Sigmoid colon (tissue), 7 donors: Measurements from ENCODE around the gene SPINK8. TPM values are rescaled to one million over a fixed set of nuclear protein-coding genes. Genes with fewer than 3 reads are reported as not detected.

Source experiments
- DNase-seq: peaks from one replicate; pipeline ENCODE4 v3.0.0-alpha.2; 2019
- H3K27ac ChIP-seq, 4 donors: fragments of 200-600 bp; sonication (generic); one replicate each; pipeline ENCODE4 v1.5.1; 2016 to 2019; ENCODE audit warnings: mild to moderate bottlenecking in 1 of 4
- H3K27me3 ChIP-seq, 3 donors: fragments of 200-600 bp; sonication (generic); one replicate each; pipeline ENCODE4 v1.5.1; 2019; ENCODE audit warnings: mild to moderate bottlenecking in 1 of 3
- H3K36me3 ChIP-seq, 4 donors: fragments of 200-600 bp; sonication (generic); one replicate each; pipeline ENCODE4 v1.5.1; 2016 to 2019
- H3K4me1 ChIP-seq, 4 donors: fragments of 200-600 bp; sonication (generic); one replicate each; pipeline ENCODE4 v1.5.1; 2017 to 2019
- H3K4me3 ChIP-seq, 4 donors: fragments of 200-600 bp; sonication (generic); one replicate each; pipeline ENCODE4 v1.5.1; 2017 to 2019; ENCODE audit warnings: mild to moderate bottlenecking in 2 of 4, moderate library complexity in 1 of 4
- H3K9me3 ChIP-seq, 4 donors: fragments of 200-600 bp in 3 of 4; sonication (generic) in 3 of 4; one replicate each; pipeline versions ENCODE4 v1.5.1 to v1.6.1; 2013 to 2019
- CTCF ChIP-seq, 4 experiments: fragments of 450-650 bp in 3 of 4; fragments of 200-600 bp in 1 of 4; IDR thresholded peaks; one replicate each; pipeline ENCODE4 v1.5.1; 2016 to 2019; ENCODE audit warnings: antibody characterized with exemption in 4 of 4, mild to moderate bottlenecking in 3 of 4, moderate library complexity in 2 of 4
- EP300 ChIP-seq, 4 donors: sonication (generic); formaldehyde crosslinking; IDR thresholded peaks; one replicate each; pipeline ENCODE4 v1.6.1; 2017; ENCODE audit warnings: antibody characterized with exemption in 4 of 4
- POLR2A ChIP-seq, 2 donors: fragments of 450-650 bp; IDR thresholded peaks; one replicate each; pipeline ENCODE4 v1.6.1; 2016; ENCODE audit warnings: antibody characterized with exemption in 2 of 2, mild to moderate bottlenecking in 2 of 2, moderate library complexity in 2 of 2
- POLR2AphosphoS5 ChIP-seq, 4 donors: sonication (generic); formaldehyde crosslinking; IDR thresholded peaks; one replicate each; pipeline ENCODE4 v1.6.1; 2017; ENCODE audit warnings: antibody characterized with exemption in 4 of 4
- WGBS, 2 donors: extraction: QIAGEN DNeasy Blood & Tissue Kit; methylation state at CpG; one replicate each; pipeline ENCODE4 v1.1.7; 2013; 5-methylcytosine and 5-hydroxymethylcytosine counted together
- intact Hi-C: fragments of 100-400 bp; cut with DNase I; formaldehyde crosslinking; loops from one replicate; pipeline ENCODE4 v1.15.1; 2023
- polyA plus RNA-seq, 3 donors: library from polyadenylated mRNA; stranded (reverse); fragments of 200-250 nt; gene quantifications; one replicate each; pipeline ENCODE4 v1.2.3, GENCODE V29; 2013
- total RNA-seq, 4 donors: library from RNA; depleted of rRNA; stranded (reverse); fragments of >200 nt; gene quantifications; one replicate each; pipeline ENCODE4 v1.1.0, GENCODE V29; 2016
- donor health status: healthy with polysubstance abuse.
- donor health status: Bipolar disorder and iron deficiency.
- donor health status: healthy.

SPINK8 gene
- total and polyA plus RNA-seq, 7 donors: not detected

- Histone ChIP-seq H3K4me3 (no peak overlapping the region), H3K27me3 (no peaks in the 10 kb centered on the region), H3K4me1 (no peaks in the 10 kb centered on the region), H3K9me3 (no peaks in the 10 kb centered on the region), H3K36me3 (peaks cover 0 to 17% (median 0%) of the 10 kb centered on the region in 4 donors), H3K27ac (no peak overlapping the region)
- WGBS, 2 donors: 96 to 97% methylated on average over 1 of the region's 1 CpG
- TF ChIP-seq CTCF (IDR thresholded peaks at IDR 0.05) (no peak), POLR2A (IDR thresholded peaks at IDR 0.05) (no peak), POLR2AphosphoS5 (IDR thresholded peaks at IDR 0.05) (no peak), EP300 (IDR thresholded peaks at IDR 0.05) (no peak)
- DNase-seq: no peak
- intact Hi-C loops: no loop called here
Measured at GRCh38 chr3:48285132-48285531, 48.3 kb downstream of the SPINK8 start.

GRCh38 chr3:48280881-48281280 is 52.6 kb downstream of the SPINK8 start:
- Histone ChIP-seq H3K27me3 (no peaks in the 10 kb centered on the region), H3K4me1 (peaks cover 0 to 6% (median 0%) of the 10 kb centered on the region in 4 donors), H3K27ac (no peak overlapping the region), H3K36me3 (no peaks in the 10 kb centered on the region), H3K4me3 (no peak overlapping the region), H3K9me3 (no peaks in the 10 kb centered on the region)
- no peak for DNase-seq
- 88 to 91% methylated on average over 4 of the region's 4 CpGs for WGBS, 2 donors
- TF ChIP-seq EP300 (IDR thresholded peaks at IDR 0.05): no peak
- TF ChIP-seq POLR2A (IDR thresholded peaks at IDR 0.05): no peak
- TF ChIP-seq CTCF (IDR thresholded peaks at IDR 0.05): no peak
- TF ChIP-seq POLR2AphosphoS5 (IDR thresholded peaks at IDR 0.05): no peak
- intact Hi-C loops: no loop called here

GRCh38 chr3:48278884-48279559 is 54.4 kb downstream of the SPINK8 start:
- no peaks in the 10 kb centered on the region for H3K36me3 ChIP-seq
- intact Hi-C loops: loop anchor here (5.0 kb wide), 1 partner anchor 118 kb away; no protein-coding TSS in a partner anchor
- DNase-seq: no peak
- H3K4me1 ChIP-seq: peaks cover 0 to 9% (median 0%) of the 10 kb centered on the region in 4 donors
- H3K27ac ChIP-seq: no peak overlapping the region
- no peaks in the 10 kb centered on the region for H3K9me3 ChIP-seq
- H3K4me3 ChIP-seq: no peak overlapping the region
- no peak for TF ChIP-seq POLR2A (IDR thresholded peaks at IDR 0.05)
- WGBS, 2 donors: 71 to 76% methylated on average over 4 of the region's 4 CpGs
- no peaks in the 10 kb centered on the region for H3K27me3 ChIP-seq

- Histone ChIP-seq H3K4me3 (no peak overlapping the region), H3K4me1 (peaks cover 0 to 9% (median 0%) of the 10 kb centered on the region in 4 donors), H3K9me3 (no peaks in the 10 kb centered on the region), H3K27ac (no peak overlapping the region), H3K36me3 (no peaks in the 10 kb centered on the region), H3K27me3 (no peaks in the 10 kb centered on the region)
- intact Hi-C loops: loop anchor here (5.0 kb wide), 1 partner anchor 120 kb away; no protein-coding TSS in a partner anchor
- WGBS, 2 donors: 92 to 95% methylated on average over 7 of the region's 7 CpGs
- TF ChIP-seq CTCF (IDR thresholded peaks at IDR 0.05) (no peak), EP300 (IDR thresholded peaks at IDR 0.05) (no peak), POLR2A (IDR thresholded peaks at IDR 0.05) (no peak)
- no peak for DNase-seq
Measured at GRCh38 chr3:48276911-48277641, 56.4 kb downstream of the SPINK8 start.

- intact Hi-C loops: loop anchor here (5.0 kb wide), 1 partner anchor 122 kb away; no protein-coding TSS in a partner anchor
- 72 to 81% methylated on average over 8 of the region's 8 CpGs for WGBS, 2 donors
Measured at GRCh38 chr3:48275287-48276027, 58.0 kb downstream of the SPINK8 start.

More at GRCh38 chr3:48275287-48276027, 58.0 kb downstream of the SPINK8 start:
- Histone ChIP-seq H3K9me3 (no peaks in the 10 kb centered on the region), H3K27ac (no peak overlapping the region), H3K36me3 (no peaks in the 10 kb centered on the region), H3K27me3 (no peaks in the 10 kb centered on the region), H3K4me1 (peaks cover 0 to 9% (median 0%) of the 10 kb centered on the region in 4 donors), H3K4me3 (no peak overlapping the region)
- TF ChIP-seq CTCF (IDR thresholded peaks at IDR 0.05): no peak
- TF ChIP-seq POLR2AphosphoS5 (IDR thresholded peaks at IDR 0.05): no peak
- no peak for TF ChIP-seq EP300 (IDR thresholded peaks at IDR 0.05)
- TF ChIP-seq POLR2A (IDR thresholded peaks at IDR 0.05): no peak
- no peak for DNase-seq
